ENCODE results near the gene OTULIN. TPM values are rescaled to one million over a fixed set of nuclear protein-coding genes. Genes with fewer than 3 reads are reported as not detected.
A peak's percentile ranks its signal among the peaks of the same experiment; 100 is the strongest.

Gene OTULIN
- total RNA-seq, 1 donor from 2014 or later: 28.1 TPM

DNA sequence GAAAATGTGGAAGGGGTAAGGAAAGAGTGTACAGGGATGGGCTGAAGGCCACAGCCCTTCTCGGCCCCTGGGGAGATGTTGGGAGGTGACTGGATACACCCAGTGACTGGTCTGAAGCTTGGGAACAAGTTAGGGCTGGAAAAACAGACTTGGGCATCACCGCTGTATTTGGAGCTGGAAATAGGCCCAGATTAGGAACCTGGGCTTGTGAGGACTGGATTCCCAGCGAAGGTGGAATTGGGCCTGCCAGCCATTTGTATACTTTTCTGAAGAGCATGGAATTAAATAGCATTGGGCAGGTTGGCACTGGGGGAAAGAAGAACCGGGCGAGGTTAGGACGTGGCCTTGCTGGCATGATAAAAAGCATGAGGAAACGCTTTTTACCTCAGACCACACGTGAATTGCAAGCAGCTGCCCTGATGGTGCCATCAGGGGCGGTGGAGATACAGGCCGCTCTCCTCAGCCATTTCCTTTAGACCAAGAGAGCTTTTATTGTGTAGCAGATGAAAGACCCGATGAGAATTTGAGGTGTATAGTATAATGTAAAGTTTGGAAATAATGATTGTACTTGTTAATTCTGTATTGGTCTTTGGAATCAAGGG, 37.8 kb downstream of the OTULIN start:
- Mint-ChIP-seq H3K9me3 (ENCODE audit: unreplicated experiment) (no peaks in the 10 kb centered on the region), H3K4me1 (ENCODE audit: low read depth, unreplicated experiment) (peaks cover 10% of the 10 kb centered on the region), H3K27me3 (ENCODE audit: low read depth, unreplicated experiment) (no peaks in the 10 kb centered on the region), H3K27ac (ENCODE audit: unreplicated experiment) (no peak overlapping the region), H3K36me3 (ENCODE audit: low read depth, unreplicated experiment) (peaks cover 17% of the 10 kb centered on the region), H3K4me3 (ENCODE audit: unreplicated experiment) (no peak overlapping the region)
- Histone ChIP-seq H3K9ac (ENCODE audit: low read length) (no peak overlapping the region), H3K36me3 (ENCODE audit: insufficient read depth, low read length) (peaks cover 7% of the 10 kb centered on the region), H3K9me3 (ENCODE audit: insufficient read depth, low read depth, low read length) (no peaks in the 10 kb centered on the region), H3K4me1 (ENCODE audit: insufficient read depth, low read length) (peaks cover 9% of the 10 kb centered on the region), H4K20me1 (ENCODE audit: insufficient read depth, low read length) (no peaks in the 10 kb centered on the region), H3K27me3 (ENCODE audit: insufficient read depth, low read length) (no peaks in the 10 kb centered on the region), H3K4me3 (ENCODE audit: insufficient read depth, low read depth, low read length) (no peak overlapping the region), H3K27ac (ENCODE audit: low read depth, low read length) (no peak overlapping the region), H3K79me2 (ENCODE audit: insufficient read depth, low read length) (no peaks in the 10 kb centered on the region), H2AFZ (ENCODE audit: low read depth, low read length) (no peak overlapping the region), H3K4me2 (ENCODE audit: low read length) (no peak overlapping the region)
- TF ChIP-seq, protein P1, sequence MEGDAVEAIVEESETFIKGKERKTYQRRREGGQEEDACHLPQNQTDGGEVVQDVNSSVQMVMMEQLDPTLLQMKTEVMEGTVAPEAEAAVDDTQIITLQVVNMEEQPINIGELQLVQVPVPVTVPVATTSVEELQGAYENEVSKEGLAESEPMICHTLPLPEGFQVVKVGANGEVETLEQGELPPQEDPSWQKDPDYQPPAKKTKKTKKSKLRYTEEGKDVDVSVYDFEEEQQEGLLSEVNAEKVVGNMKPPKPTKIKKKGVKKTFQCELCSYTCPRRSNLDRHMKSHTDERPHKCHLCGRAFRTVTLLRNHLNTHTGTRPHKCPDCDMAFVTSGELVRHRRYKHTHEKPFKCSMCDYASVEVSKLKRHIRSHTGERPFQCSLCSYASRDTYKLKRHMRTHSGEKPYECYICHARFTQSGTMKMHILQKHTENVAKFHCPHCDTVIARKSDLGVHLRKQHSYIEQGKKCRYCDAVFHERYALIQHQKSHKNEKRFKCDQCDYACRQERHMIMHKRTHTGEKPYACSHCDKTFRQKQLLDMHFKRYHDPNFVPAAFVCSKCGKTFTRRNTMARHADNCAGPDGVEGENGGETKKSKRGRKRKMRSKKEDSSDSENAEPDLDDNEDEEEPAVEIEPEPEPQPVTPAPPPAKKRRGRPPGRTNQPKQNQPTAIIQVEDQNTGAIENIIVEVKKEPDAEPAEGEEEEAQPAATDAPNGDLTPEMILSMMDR (IDR thresholded peaks at IDR 0.05; ENCODE audit: insufficient read depth, low read depth, low read length): no peak
- no peak for TF ChIP-seq EZH2 (IDR thresholded peaks at IDR 0.05; ENCODE audit: insufficient read depth, low read length)
- DNase-seq (ENCODE audit: low read depth) (no peak), FAIRE-seq (no peak)

DNA sequence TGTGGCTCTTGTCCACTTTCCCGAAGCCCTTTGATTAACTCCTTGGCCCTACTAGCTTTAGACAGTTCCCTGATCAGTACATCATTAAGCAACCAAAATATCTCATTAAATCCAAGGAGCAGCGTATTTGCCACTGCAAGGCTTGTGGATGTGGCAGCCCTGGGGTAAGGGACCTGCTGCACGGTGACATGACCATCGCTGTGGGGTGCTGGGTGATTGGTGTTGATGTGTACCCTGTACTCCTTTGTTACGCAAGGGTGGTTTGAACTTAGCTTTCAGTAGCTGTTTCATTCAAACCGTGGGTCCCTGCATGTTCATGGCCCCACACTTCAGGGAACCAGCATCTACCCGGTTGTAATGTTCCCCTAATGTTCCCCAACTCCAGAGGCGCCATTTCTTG, 41.0 kb downstream of the OTULIN start:
- H3K4me1 Mint-ChIP-seq (ENCODE audit: low read depth, unreplicated experiment): peaks cover 10% of the 10 kb centered on the region
- H3K4me3 Mint-ChIP-seq (ENCODE audit: unreplicated experiment): no peak overlapping the region
- H3K9me3 Mint-ChIP-seq (ENCODE audit: unreplicated experiment): no peaks in the 10 kb centered on the region
- Histone ChIP-seq H3K27ac (ENCODE audit: low read depth, low read length) (no peak overlapping the region), H3K4me3 (ENCODE audit: insufficient read depth, low read depth, low read length) (no peak overlapping the region), H3K79me2 (ENCODE audit: insufficient read depth, low read length) (no peaks in the 10 kb centered on the region), H3K9ac (ENCODE audit: low read length) (no peak overlapping the region), H3K27me3 (ENCODE audit: insufficient read depth, low read length) (no peaks in the 10 kb centered on the region), H3K9me3 (ENCODE audit: insufficient read depth, low read depth, low read length) (no peaks in the 10 kb centered on the region), H3K36me3 (ENCODE audit: insufficient read depth, low read length) (peaks cover 19% of the 10 kb centered on the region), H3K4me2 (ENCODE audit: low read length) (no peak overlapping the region), H4K20me1 (ENCODE audit: insufficient read depth, low read length) (no peaks in the 10 kb centered on the region), H3K4me1 (ENCODE audit: insufficient read depth, low read length) (peaks cover 9% of the 10 kb centered on the region), H2AFZ (ENCODE audit: low read depth, low read length) (no peak overlapping the region)
- FAIRE-seq: no peak
- no peak overlapping the region for H3K27ac Mint-ChIP-seq (ENCODE audit: unreplicated experiment)
- DNase-seq (ENCODE audit: low read depth): no peak
- H3K36me3 Mint-ChIP-seq (ENCODE audit: low read depth, unreplicated experiment): peaks cover 11% of the 10 kb centered on the region
- no peak for TF ChIP-seq EZH2 (IDR thresholded peaks at IDR 0.05; ENCODE audit: insufficient read depth, low read length)
- TF ChIP-seq, protein P1 (IDR thresholded peaks at IDR 0.05; ENCODE audit: insufficient read depth, low read depth, low read length): no peak
- H3K27me3 Mint-ChIP-seq (ENCODE audit: low read depth, unreplicated experiment): no peaks in the 10 kb centered on the region

DNA sequence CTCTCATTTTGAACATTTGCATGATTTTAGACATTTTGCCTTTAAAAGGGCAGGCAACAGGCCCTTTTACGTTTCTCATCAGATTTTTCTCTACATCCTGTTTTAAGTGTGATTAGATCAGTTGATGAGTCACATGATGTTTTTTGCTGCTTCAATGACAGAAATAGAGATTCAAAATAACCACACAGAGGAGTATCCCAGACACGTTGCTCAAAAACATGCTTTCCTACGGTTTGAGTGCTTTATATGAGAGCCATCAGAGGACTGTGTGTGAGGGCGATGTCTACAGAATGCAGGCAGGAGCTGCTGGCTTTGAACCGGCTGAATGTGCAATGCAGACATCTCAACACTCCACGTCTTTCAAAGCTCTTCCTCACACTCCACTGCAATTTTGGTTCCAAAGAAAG, 42.1 kb downstream of the OTULIN start:
- no peak for TF ChIP-seq EZH2 (IDR thresholded peaks at IDR 0.05; ENCODE audit: insufficient read depth, low read length)
- TF ChIP-seq, protein P1 (IDR thresholded peaks at IDR 0.05; ENCODE audit: insufficient read depth, low read depth, low read length): no peak
- no peaks in the 10 kb centered on the region for H3K79me2 ChIP-seq (ENCODE audit: insufficient read depth, low read length)
- Mint-ChIP-seq H3K27me3 (ENCODE audit: low read depth, unreplicated experiment) (no peaks in the 10 kb centered on the region), H3K4me1 (ENCODE audit: low read depth, unreplicated experiment) (peaks cover 10% of the 10 kb centered on the region), H3K9me3 (ENCODE audit: unreplicated experiment) (no peaks in the 10 kb centered on the region), H3K27ac (ENCODE audit: unreplicated experiment) (no peak overlapping the region), H3K4me3 (ENCODE audit: unreplicated experiment) (no peak overlapping the region), H3K36me3 (ENCODE audit: low read depth, unreplicated experiment) (peaks cover 19% of the 10 kb centered on the region)
- peak overlapping the region; percentile 13 for H3K9ac ChIP-seq (ENCODE audit: low read length)
- DNase-seq (ENCODE audit: low read depth) (peak; percentile 65), FAIRE-seq (peak; percentile 49)
- H3K9me3 ChIP-seq (ENCODE audit: insufficient read depth, low read depth, low read length): no peaks in the 10 kb centered on the region
- peak overlapping the region; percentile 24 for H3K27ac ChIP-seq (ENCODE audit: low read depth, low read length)
- no peaks in the 10 kb centered on the region for H3K27me3 ChIP-seq (ENCODE audit: insufficient read depth, low read length)
- peak overlapping the region; percentile 40 for H3K4me2 ChIP-seq (ENCODE audit: low read length)
- no peaks in the 10 kb centered on the region for H4K20me1 ChIP-seq (ENCODE audit: insufficient read depth, low read length)
- peaks cover 21% of the 10 kb centered on the region for H3K36me3 ChIP-seq (ENCODE audit: insufficient read depth, low read length)
- no peak overlapping the region for H3K4me3 ChIP-seq (ENCODE audit: insufficient read depth, low read depth, low read length)
- no peak overlapping the region for H2AFZ ChIP-seq (ENCODE audit: low read depth, low read length)
- peaks cover 9% of the 10 kb centered on the region for H3K4me1 ChIP-seq (ENCODE audit: insufficient read depth, low read length)

Measured in astrocyte (in vitro differentiated cells and primary cell).